ENCODE results near the gene KRTAP10-8.
"Not testable (repeated sequence)": the region's sequence is repeated elsewhere in the genome, so short reads cannot be mapped to it uniquely, and the experiment has no call there.

The KRTAP10-8 gene

GRCh38 chr21:44626262-44626661 is 14.4 kb downstream of the KRTAP10-8 start:
- H3K9me3 ChIP-seq (ENCODE audit: low read length): peaks cover 2% of the 10 kb centered on the region
- H3K4me1 ChIP-seq (ENCODE audit: insufficient read depth, low read length): no peaks in the 10 kb centered on the region
- no peak overlapping the region for H2AFZ ChIP-seq (ENCODE audit: low read depth, low read length)
- no peak overlapping the region for H3K4me3 ChIP-seq (ENCODE audit: low read length)
- H3K36me3 ChIP-seq (ENCODE audit: insufficient read depth, low read length): no peaks in the 10 kb centered on the region
- H3K27me3 ChIP-seq (ENCODE audit: insufficient read depth, low read length): no peaks in the 10 kb centered on the region

- H3K4me1 ChIP-seq (ENCODE audit: insufficient read depth, low read length): no peaks in the 10 kb centered on the region
- no peaks in the 10 kb centered on the region for H3K36me3 ChIP-seq (ENCODE audit: insufficient read depth, low read length)
- H3K27me3 ChIP-seq (ENCODE audit: insufficient read depth, low read length): no peaks in the 10 kb centered on the region
- no peak within 1 kb of the TSS for H2AFZ ChIP-seq (ENCODE audit: low read depth, low read length)
- no peak within 1 kb of the TSS for H3K4me3 ChIP-seq (ENCODE audit: low read length)
- peaks cover 2% of the 10 kb centered on the region for H3K9me3 ChIP-seq (ENCODE audit: low read length)
These were observed 14.8 kb downstream of the KRTAP10-8 start, which contains the start of gene KRTAP10-9 for GRCh38 chr21:44626673-44627143. TSS of gene KRTAP10-9 (plus strand) at chr21:44627093. CDS start at chr21:44627172, 79 bp downstream.

- not testable (repeated sequence) for H3K4me1 ChIP-seq (ENCODE audit: insufficient read depth, low read length); H2AFZ ChIP-seq (ENCODE audit: low read depth, low read length); H3K27me3 ChIP-seq (ENCODE audit: insufficient read depth, low read length); H3K4me3 ChIP-seq (ENCODE audit: low read length); H3K9me3 ChIP-seq (ENCODE audit: low read length); H3K36me3 ChIP-seq (ENCODE audit: insufficient read depth, low read length)
These were observed 15.4 kb downstream of the KRTAP10-8 start for GRCh38 chr21:44627181-44627822.

- H3K36me3 ChIP-seq (ENCODE audit: insufficient read depth, low read length); H3K4me3 ChIP-seq (ENCODE audit: low read length); H3K4me1 ChIP-seq (ENCODE audit: insufficient read depth, low read length); H3K9me3 ChIP-seq (ENCODE audit: low read length); H3K27me3 ChIP-seq (ENCODE audit: insufficient read depth, low read length); H2AFZ ChIP-seq (ENCODE audit: low read depth, low read length): not testable (repeated sequence)
These were observed 16.0 kb downstream of the KRTAP10-8 start for GRCh38 chr21:44627831-44628233.

GRCh38 chr21:44628707-44629391 is 17.0 kb downstream of the KRTAP10-8 start:
- Histone ChIP-seq H3K4me1 (ENCODE audit: insufficient read depth, low read length) (no peaks in the 10 kb centered on the region), H3K36me3 (ENCODE audit: insufficient read depth, low read length) (no peaks in the 10 kb centered on the region)

GRCh38 chr21:44630440-44630839 is 18.6 kb downstream of the KRTAP10-8 start:
- Histone ChIP-seq H3K4me1 (ENCODE audit: insufficient read depth, low read length) (no peaks in the 10 kb centered on the region), H3K36me3 (ENCODE audit: insufficient read depth, low read length) (no peaks in the 10 kb centered on the region), H2AFZ (ENCODE audit: low read depth, low read length) (no peak overlapping the region), H3K27me3 (ENCODE audit: insufficient read depth, low read length) (no peaks in the 10 kb centered on the region), H3K4me3 (ENCODE audit: low read length) (no peak overlapping the region), H3K9me3 (ENCODE audit: low read length) (peaks cover 2% of the 10 kb centered on the region)

More at GRCh38 chr21:44628707-44629391, 17.0 kb downstream of the KRTAP10-8 start:
- Histone ChIP-seq H3K27me3 (ENCODE audit: insufficient read depth, low read length) (no peaks in the 10 kb centered on the region), H2AFZ (ENCODE audit: low read depth, low read length) (no peak overlapping the region), H3K9me3 (ENCODE audit: low read length) (peaks cover 2% of the 10 kb centered on the region), H3K4me3 (ENCODE audit: low read length) (no peak overlapping the region)

GRCh38 chr21:44632067-44632466 is 20.2 kb downstream of the KRTAP10-8 start:
- Histone ChIP-seq H3K9me3 (ENCODE audit: low read length) (peaks cover 2% of the 10 kb centered on the region), H3K36me3 (ENCODE audit: insufficient read depth, low read length) (no peaks in the 10 kb centered on the region), H3K4me3 (ENCODE audit: low read length) (no peak overlapping the region)

GRCh38 chr21:44636209-44637017 is 24.5 kb downstream of the KRTAP10-8 start:
- peaks cover 10% of the 10 kb centered on the region for H3K4me1 ChIP-seq (ENCODE audit: insufficient read depth, low read length)
- no peak overlapping the region for H2AFZ ChIP-seq (ENCODE audit: low read depth, low read length)
- H3K4me3 ChIP-seq (ENCODE audit: low read length): no peak overlapping the region
- peaks cover 3% of the 10 kb centered on the region for H3K9me3 ChIP-seq (ENCODE audit: low read length)
- H3K27me3 ChIP-seq (ENCODE audit: insufficient read depth, low read length): no peaks in the 10 kb centered on the region
- no peaks in the 10 kb centered on the region for H3K36me3 ChIP-seq (ENCODE audit: insufficient read depth, low read length)

More at GRCh38 chr21:44632067-44632466, 20.2 kb downstream of the KRTAP10-8 start:
- Histone ChIP-seq H3K27me3 (ENCODE audit: insufficient read depth, low read length) (no peaks in the 10 kb centered on the region), H2AFZ (ENCODE audit: low read depth, low read length) (no peak overlapping the region), H3K4me1 (ENCODE audit: insufficient read depth, low read length) (peaks cover 4% of the 10 kb centered on the region)

GRCh38 chr21:44637018-44637850 is 25.4 kb downstream of the KRTAP10-8 start, which contains the start of gene KRTAP10-10:
TSS of gene KRTAP10-10 (plus strand) at chr21:44637356. CDS start at chr21:44637418, 62 bp downstream.
- H3K36me3 ChIP-seq (ENCODE audit: insufficient read depth, low read length): no peaks in the 10 kb centered on the region
- H3K9me3 ChIP-seq (ENCODE audit: low read length): peaks cover 3% of the 10 kb centered on the region
- peaks cover 10% of the 10 kb centered on the region for H3K4me1 ChIP-seq (ENCODE audit: insufficient read depth, low read length)
- H3K4me3 ChIP-seq (ENCODE audit: low read length): no peak within 1 kb of the TSS
- H2AFZ ChIP-seq (ENCODE audit: low read depth, low read length): no peak within 1 kb of the TSS
- no peaks in the 10 kb centered on the region for H3K27me3 ChIP-seq (ENCODE audit: insufficient read depth, low read length)

- H3K36me3 ChIP-seq (ENCODE audit: insufficient read depth, low read length); H2AFZ ChIP-seq (ENCODE audit: low read depth, low read length); H3K27me3 ChIP-seq (ENCODE audit: insufficient read depth, low read length); H3K9me3 ChIP-seq (ENCODE audit: low read length); H3K4me3 ChIP-seq (ENCODE audit: low read length): not testable (repeated sequence)
- H3K4me1 ChIP-seq (ENCODE audit: insufficient read depth, low read length): peaks cover 10% of the 10 kb centered on the region
These were observed 26.0 kb downstream of the KRTAP10-8 start for GRCh38 chr21:44637851-44638348.

GRCh38 chr21:44638506-44639330 is 26.8 kb downstream of the KRTAP10-8 start:
- not testable (repeated sequence) for H3K9me3 ChIP-seq (ENCODE audit: low read length); H2AFZ ChIP-seq (ENCODE audit: low read depth, low read length); H3K4me3 ChIP-seq (ENCODE audit: low read length); H3K27me3 ChIP-seq (ENCODE audit: insufficient read depth, low read length); H3K36me3 ChIP-seq (ENCODE audit: insufficient read depth, low read length)
- H3K4me1 ChIP-seq (ENCODE audit: insufficient read depth, low read length): peaks cover 10% of the 10 kb centered on the region

- H3K36me3 ChIP-seq (ENCODE audit: insufficient read depth, low read length): no peaks in the 10 kb centered on the region
- H3K4me3 ChIP-seq (ENCODE audit: low read length): no peak overlapping the region
- H3K27me3 ChIP-seq (ENCODE audit: insufficient read depth, low read length): no peaks in the 10 kb centered on the region
- H2AFZ ChIP-seq (ENCODE audit: low read depth, low read length): no peak overlapping the region
- peaks cover 10% of the 10 kb centered on the region for H3K4me1 ChIP-seq (ENCODE audit: insufficient read depth, low read length)
- H3K9me3 ChIP-seq (ENCODE audit: low read length): peaks cover 3% of the 10 kb centered on the region
These were observed 27.4 kb downstream of the KRTAP10-8 start for GRCh38 chr21:44639331-44639655.

Measured in neuron (in vitro differentiated cells).